ENCODE data around the gene TMEM184B.

The TMEM184B gene

GRCh38 chr22:38246046-38246658 is 26.7 kb downstream of the TMEM184B start:
- no peaks in the 10 kb centered on the region for H3K27me3 ChIP-seq (ENCODE audit: insufficient read depth, low read length)
- H4K12ac ChIP-seq (ENCODE audit: low read depth, low read length): no peak overlapping the region
- no peak overlapping the region for H2BK5ac ChIP-seq (ENCODE audit: low read depth, low read length, poor library complexity)
- no peak overlapping the region for H3K14ac ChIP-seq (ENCODE audit: low read length)
- no peak overlapping the region for H3K4me2 ChIP-seq (ENCODE audit: low read length)
- H3K4me3 ChIP-seq (ENCODE audit: low read depth, low read length): no peak overlapping the region
- DNase-seq: no peak
- no peak overlapping the region for H2BK12ac ChIP-seq (ENCODE audit: low read length)
- H3K18ac ChIP-seq (ENCODE audit: low read length): no peak overlapping the region
- no peak overlapping the region for H4K8ac ChIP-seq (ENCODE audit: low read depth, low read length)
- H3K4ac ChIP-seq (ENCODE audit: low read depth, low read length): no peak overlapping the region
- H3K79me2 ChIP-seq (ENCODE audit: control insufficient read depth, insufficient read depth, low read length, poor library complexity): no peaks in the 10 kb centered on the region
- H3K27ac ChIP-seq (ENCODE audit: low read depth, low read length): no peak overlapping the region
- no peaks in the 10 kb centered on the region for H3K4me1 ChIP-seq (ENCODE audit: control insufficient read depth in 1 of 2, insufficient read depth in 2 of 2, low read length in 2 of 2)
- H2BK120ac ChIP-seq (ENCODE audit: insufficient read depth, low read length, poor library complexity): no peak overlapping the region
- no peaks in the 10 kb centered on the region for H3K79me1 ChIP-seq (ENCODE audit: low read length)
- no CpG with 5 or more reads among the region's 19 CpGs for WGBS (ENCODE audit: extremely low coverage, insufficient coverage, insufficient read length)
- peaks cover 50 to 58% of the 10 kb centered on the region in 2 experiments for H3K36me3 ChIP-seq (ENCODE audit: control insufficient read depth in 1 of 2, insufficient read depth in 2 of 2, low read length in 2 of 2)
- no peak overlapping the region for H2AFZ ChIP-seq (ENCODE audit: insufficient read depth, low read length, poor library complexity)
- H3K9ac ChIP-seq (ENCODE audit: low read length): no peak overlapping the region
- peaks cover 11% of the 10 kb centered on the region for H3K9me3 ChIP-seq (ENCODE audit: insufficient read depth, low read depth, low read length)
- no peak overlapping the region for H2AK5ac ChIP-seq (ENCODE audit: low read length)
- no peak overlapping the region for H3K23ac ChIP-seq (ENCODE audit: low read length)
- H4K91ac ChIP-seq (ENCODE audit: low read depth, low read length): no peak overlapping the region

- Histone ChIP-seq H3K79me1 (ENCODE audit: low read length) (no peaks in the 10 kb centered on the region), H3K4me3 (ENCODE audit: low read depth, low read length) (no peak overlapping the region), H3K79me2 (ENCODE audit: control insufficient read depth, insufficient read depth, low read length, poor library complexity) (no peaks in the 10 kb centered on the region), H4K12ac (ENCODE audit: low read depth, low read length) (no peak overlapping the region), H2AK5ac (ENCODE audit: low read length) (no peak overlapping the region), H3K23ac (ENCODE audit: low read length) (no peak overlapping the region), H3K36me3 (ENCODE audit: control insufficient read depth in 1 of 2, insufficient read depth in 2 of 2, low read length in 2 of 2) (peaks cover 43 to 50% of the 10 kb centered on the region in 2 experiments), H2AFZ (ENCODE audit: insufficient read depth, low read length, poor library complexity) (no peak overlapping the region), H3K14ac (ENCODE audit: low read length) (no peak overlapping the region), H3K4me2 (ENCODE audit: low read length) (no peak overlapping the region), H3K4ac (ENCODE audit: low read depth, low read length) (no peak overlapping the region), H3K27ac (ENCODE audit: low read depth, low read length) (no peak overlapping the region), H3K18ac (ENCODE audit: low read length) (no peak overlapping the region), H4K8ac (ENCODE audit: low read depth, low read length) (no peak overlapping the region), H3K4me1 (ENCODE audit: control insufficient read depth in 1 of 2, insufficient read depth in 2 of 2, low read length in 2 of 2) (peaks cover 5% of the 10 kb centered on the region in 2 experiments), H2BK5ac (ENCODE audit: low read depth, low read length, poor library complexity) (no peak overlapping the region), H4K91ac (ENCODE audit: low read depth, low read length) (no peak overlapping the region), H3K27me3 (ENCODE audit: insufficient read depth, low read length) (no peaks in the 10 kb centered on the region), H3K9ac (ENCODE audit: low read length) (no peak overlapping the region), H2BK120ac (ENCODE audit: insufficient read depth, low read length, poor library complexity) (no peak overlapping the region), H3K9me3 (ENCODE audit: insufficient read depth, low read depth, low read length) (peaks cover 6% of the 10 kb centered on the region), H2BK12ac (ENCODE audit: low read length) (no peak overlapping the region)
- WGBS (ENCODE audit: extremely low coverage, insufficient coverage, insufficient read length): no CpG with 5 or more reads among the region's 4 CpGs
- no peak for DNase-seq
Observed at GRCh38 chr22:38244106-38244505, 28.7 kb downstream of the TMEM184B start.

GRCh38 chr22:38243007-38243765 is 29.6 kb downstream of the TMEM184B start:
- H2BK12ac ChIP-seq (ENCODE audit: low read length): no peak overlapping the region
- H3K14ac ChIP-seq (ENCODE audit: low read length): no peak overlapping the region
- no peak overlapping the region for H2BK120ac ChIP-seq (ENCODE audit: insufficient read depth, low read length, poor library complexity)
- H3K79me2 ChIP-seq (ENCODE audit: control insufficient read depth, insufficient read depth, low read length, poor library complexity): no peaks in the 10 kb centered on the region
- no peak overlapping the region for H2AK5ac ChIP-seq (ENCODE audit: low read length)
- peaks cover 45 to 49% of the 10 kb centered on the region in 2 experiments for H3K36me3 ChIP-seq (ENCODE audit: control insufficient read depth in 1 of 2, insufficient read depth in 2 of 2, low read length in 2 of 2)
- H3K9ac ChIP-seq (ENCODE audit: low read length): no peak overlapping the region
- no peak overlapping the region for H3K18ac ChIP-seq (ENCODE audit: low read length)
- no peak overlapping the region for H4K8ac ChIP-seq (ENCODE audit: low read depth, low read length)
- WGBS (ENCODE audit: extremely low coverage, insufficient coverage, insufficient read length): no CpG with 5 or more reads among the region's 20 CpGs
- H3K27me3 ChIP-seq (ENCODE audit: insufficient read depth, low read length): no peaks in the 10 kb centered on the region
- H3K27ac ChIP-seq (ENCODE audit: low read depth, low read length): no peak overlapping the region
- H2BK5ac ChIP-seq (ENCODE audit: low read depth, low read length, poor library complexity): no peak overlapping the region
- H4K12ac ChIP-seq (ENCODE audit: low read depth, low read length): no peak overlapping the region
- no peaks in the 10 kb centered on the region for H3K79me1 ChIP-seq (ENCODE audit: low read length)
- no peak overlapping the region for H3K4me3 ChIP-seq (ENCODE audit: low read depth, low read length)
- no peak overlapping the region for H3K4me2 ChIP-seq (ENCODE audit: low read length)
- no peak overlapping the region for H2AFZ ChIP-seq (ENCODE audit: insufficient read depth, low read length, poor library complexity)
- H3K9me3 ChIP-seq (ENCODE audit: insufficient read depth, low read depth, low read length): peaks cover 6% of the 10 kb centered on the region
- DNase-seq: no peak
- H4K91ac ChIP-seq (ENCODE audit: low read depth, low read length): no peak overlapping the region
- H3K4ac ChIP-seq (ENCODE audit: low read depth, low read length): no peak overlapping the region
- H3K4me1 ChIP-seq (ENCODE audit: control insufficient read depth in 1 of 2, insufficient read depth in 2 of 2, low read length in 2 of 2): peaks cover 6 to 7% of the 10 kb centered on the region in 2 experiments
- H3K23ac ChIP-seq (ENCODE audit: low read length): no peak overlapping the region

GRCh38 chr22:38240734-38241252 is 32.0 kb downstream of the TMEM184B start:
- Histone ChIP-seq H2BK5ac (ENCODE audit: low read depth, low read length, poor library complexity) (no peak overlapping the region), H3K23ac (ENCODE audit: low read length) (no peak overlapping the region), H3K18ac (ENCODE audit: low read length) (no peak overlapping the region), H3K36me3 (ENCODE audit: control insufficient read depth in 1 of 2, insufficient read depth in 2 of 2, low read length in 2 of 2) (peaks cover 26 to 32% of the 10 kb centered on the region in 2 experiments), H3K9me3 (ENCODE audit: insufficient read depth, low read depth, low read length) (no peaks in the 10 kb centered on the region), H4K8ac (ENCODE audit: low read depth, low read length) (no peak overlapping the region), H4K12ac (ENCODE audit: low read depth, low read length) (no peak overlapping the region), H3K27me3 (ENCODE audit: insufficient read depth, low read length) (no peaks in the 10 kb centered on the region), H2BK120ac (ENCODE audit: insufficient read depth, low read length, poor library complexity) (no peak overlapping the region), H3K4me1 (ENCODE audit: control insufficient read depth in 1 of 2, insufficient read depth in 2 of 2, low read length in 2 of 2) (peaks cover 24 to 25% of the 10 kb centered on the region in 2 experiments), H3K79me2 (ENCODE audit: control insufficient read depth, insufficient read depth, low read length, poor library complexity) (peaks cover 1% of the 10 kb centered on the region), H3K4ac (ENCODE audit: low read depth, low read length) (no peak overlapping the region), H2AK5ac (ENCODE audit: low read length) (no peak overlapping the region), H2BK12ac (ENCODE audit: low read length) (no peak overlapping the region), H3K4me3 (ENCODE audit: low read depth, low read length) (no peak overlapping the region), H3K79me1 (ENCODE audit: low read length) (peaks cover 13% of the 10 kb centered on the region), H2AFZ (ENCODE audit: insufficient read depth, low read length, poor library complexity) (no peak overlapping the region), H3K14ac (ENCODE audit: low read length) (no peak overlapping the region), H3K27ac (ENCODE audit: low read depth, low read length) (peak overlapping the region; percentile 27), H4K91ac (ENCODE audit: low read depth, low read length) (no peak overlapping the region), H3K4me2 (ENCODE audit: low read length) (no peak overlapping the region), H3K9ac (ENCODE audit: low read length) (no peak overlapping the region)
- peak; percentile 79 to 82 for DNase-seq
- WGBS (ENCODE audit: extremely low coverage, insufficient coverage, insufficient read length): no CpG with 5 or more reads among the region's 6 CpGs

All from trophoblast cell (in vitro differentiated cells and primary cell).